ENCODE measurements around the gene COX4I1. TPM values are rescaled to one million over a fixed set of nuclear protein-coding genes. Genes with fewer than 3 reads are reported as not detected.

The COX4I1 gene
- total and polyA plus RNA-seq, 10 of the 15 experiments (the other 5 are each of a cell fraction or from before 2014, with no cell fraction given), result 480 to 1,889 (median 872) TPM

DNA sequence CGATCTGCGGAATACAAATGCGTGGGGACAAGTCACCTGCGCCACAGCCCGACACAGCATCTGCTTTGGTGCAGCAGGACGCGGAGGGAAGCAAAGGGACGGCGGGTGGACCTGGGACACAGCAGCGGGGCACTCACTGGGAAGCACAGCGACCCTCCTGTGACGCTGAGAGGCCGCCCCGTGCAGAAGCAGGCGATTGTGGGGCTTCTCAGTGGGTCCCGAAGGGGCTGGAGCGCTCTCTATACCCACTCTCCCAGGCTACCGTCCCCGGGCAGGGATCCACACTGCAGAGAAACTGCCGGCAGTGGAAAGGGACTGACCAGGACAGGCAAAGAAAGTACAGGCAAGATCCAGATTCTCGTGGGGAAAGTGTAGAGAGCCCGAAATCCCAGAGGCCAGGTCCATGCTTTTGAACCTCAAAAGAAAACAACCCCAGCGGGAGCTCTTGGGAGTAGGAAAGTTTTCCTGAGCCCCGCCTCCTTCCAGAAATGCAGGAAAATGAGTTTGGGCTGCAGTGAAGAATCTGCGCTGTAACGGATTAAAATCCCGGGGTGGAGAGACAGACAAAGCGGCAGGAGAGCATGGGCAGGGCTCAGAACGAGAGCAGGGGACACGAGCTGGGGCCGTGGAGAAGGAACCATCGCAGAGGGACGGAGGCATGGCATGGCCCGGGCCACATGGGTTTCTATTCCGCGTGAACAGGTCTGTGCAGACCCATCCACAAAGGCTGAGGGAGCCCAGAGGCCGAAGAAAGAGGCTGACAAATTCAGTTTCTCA, 12.7 kb downstream of the COX4I1 start:
- CTCF ChIA-PET, result interaction anchor here (1.0 to 1.3 kb wide), 2 partner anchors 9 to 175 kb away, joined by 3 to 4 read pairs; no protein-coding TSS in a partner anchor
- in situ Hi-C loops (cut with MboI) (loop anchor here (25.0 kb wide), 1 partner anchor 525 kb away; no protein-coding TSS in a partner anchor), intact Hi-C loops (cut with micrococcal nuclease; ENCODE audit: unreplicated experiment) (no loop called here)
- Histone ChIP-seq H3K4me2 (ENCODE audit: control insufficient read depth, insufficient read depth) (no peak overlapping the region), H3K4me1 (ENCODE audit: control insufficient read depth, insufficient read depth, low read length) (no peaks in the 10 kb centered on the region), H2AFZ (ENCODE audit: control insufficient read depth, low read depth, low read length) (no peak overlapping the region), H3K9ac (ENCODE audit: control insufficient read depth, insufficient read depth, low read length) (no peak overlapping the region), H4K20me1 (ENCODE audit: control insufficient read depth, insufficient read depth) (no peaks in the 10 kb centered on the region), H3K4me3 (no peak overlapping the region), H3K9me3 (replicated peaks; ENCODE audit: control insufficient read depth, insufficient read depth, low read length) (no peaks in the 10 kb centered on the region), H3K36me3 (ENCODE audit: control insufficient read depth in 2 of 2, insufficient read depth in 2 of 2, low read length in 1 of 2) (no peaks in the 10 kb centered on the region), H3K79me2 (ENCODE audit: control insufficient read depth, insufficient read depth, low read length) (no peaks in the 10 kb centered on the region), H3K27me3 (replicated peaks in 1 of 2; ENCODE audit: control insufficient read depth in 2 of 2, insufficient read depth in 2 of 2, low read length in 1 of 2) (peaks cover 0 to 3% of the 10 kb centered on the region in 2 experiments; a peak in 1 of 4 replicates), H3K27ac (ENCODE audit: control insufficient read depth, insufficient read depth) (no peak overlapping the region)
- no peak for FAIRE-seq
- WGBS (ENCODE audit: insufficient coverage, insufficient replicate concordance, low lambda C conversion rate, missing lambda C conversion rate), result 57% methylated on average over 37 of the region's 37 CpGs
- no TSS peak for BruUV-seq (replicated peaks)
- RAD21 ChIA-PET (ENCODE audit: unreplicated experiment), result interaction anchor here (0.9 kb wide), 1 partner anchor 219 kb away, joined by 3 read pairs; no protein-coding TSS in a partner anchor
- POLR2A ChIA-PET, result interaction anchor here (0.6 kb wide), 1 partner anchor 80 kb away, joined by 3 read pairs; no protein-coding TSS in a partner anchor
- no peak for DNase-seq (ENCODE audit: low read depth, low spot score)
- no peak for ATAC-seq
- SMC1A ChIA-PET (ENCODE audit: uncharacterized antibody, unreplicated experiment), result interaction anchor here (0.8 to 1.6 kb wide), 2 partner anchors 9 kb away, joined by 3 to 4 read pairs; no protein-coding TSS in a partner anchor
- TF ChIP-seq RAD21 (IDR thresholded peaks at IDR 0.05; ENCODE audit: insufficient read depth, low read depth, low read length), result no peak
- TF ChIP-seq, protein P1, sequence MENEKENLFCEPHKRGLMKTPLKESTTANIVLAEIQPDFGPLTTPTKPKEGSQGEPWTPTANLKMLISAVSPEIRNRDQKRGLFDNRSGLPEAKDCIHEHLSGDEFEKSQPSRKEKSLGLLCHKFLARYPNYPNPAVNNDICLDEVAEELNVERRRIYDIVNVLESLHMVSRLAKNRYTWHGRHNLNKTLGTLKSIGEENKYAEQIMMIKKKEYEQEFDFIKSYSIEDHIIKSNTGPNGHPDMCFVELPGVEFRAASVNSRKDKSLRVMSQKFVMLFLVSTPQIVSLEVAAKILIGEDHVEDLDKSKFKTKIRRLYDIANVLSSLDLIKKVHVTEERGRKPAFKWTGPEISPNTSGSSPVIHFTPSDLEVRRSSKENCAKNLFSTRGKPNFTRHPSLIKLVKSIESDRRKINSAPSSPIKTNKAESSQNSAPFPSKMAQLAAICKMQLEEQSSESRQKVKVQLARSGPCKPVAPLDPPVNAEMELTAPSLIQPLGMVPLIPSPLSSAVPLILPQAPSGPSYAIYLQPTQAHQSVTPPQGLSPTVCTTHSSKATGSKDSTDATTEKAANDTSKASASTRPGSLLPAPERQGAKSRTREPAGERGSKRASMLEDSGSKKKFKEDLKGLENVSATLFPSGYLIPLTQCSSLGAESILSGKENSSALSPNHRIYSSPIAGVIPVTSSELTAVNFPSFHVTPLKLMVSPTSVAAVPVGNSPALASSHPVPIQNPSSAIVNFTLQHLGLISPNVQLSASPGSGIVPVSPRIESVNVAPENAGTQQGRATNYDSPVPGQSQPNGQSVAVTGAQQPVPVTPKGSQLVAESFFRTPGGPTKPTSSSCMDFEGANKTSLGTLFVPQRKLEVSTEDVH (IDR thresholded peaks at IDR 0.05; ENCODE audit: low read depth, partially characterized antibody), result no peak
- TF ChIP-seq BCL11A (IDR thresholded peaks at IDR 0.05; ENCODE audit: low read depth, low read length), result no peak
- TF ChIP-seq NFYA (IDR thresholded peaks at IDR 0.05; ENCODE audit: borderline replicate concordance, low read depth, low read length), result no peak
- TF ChIP-seq, protein P2, sequence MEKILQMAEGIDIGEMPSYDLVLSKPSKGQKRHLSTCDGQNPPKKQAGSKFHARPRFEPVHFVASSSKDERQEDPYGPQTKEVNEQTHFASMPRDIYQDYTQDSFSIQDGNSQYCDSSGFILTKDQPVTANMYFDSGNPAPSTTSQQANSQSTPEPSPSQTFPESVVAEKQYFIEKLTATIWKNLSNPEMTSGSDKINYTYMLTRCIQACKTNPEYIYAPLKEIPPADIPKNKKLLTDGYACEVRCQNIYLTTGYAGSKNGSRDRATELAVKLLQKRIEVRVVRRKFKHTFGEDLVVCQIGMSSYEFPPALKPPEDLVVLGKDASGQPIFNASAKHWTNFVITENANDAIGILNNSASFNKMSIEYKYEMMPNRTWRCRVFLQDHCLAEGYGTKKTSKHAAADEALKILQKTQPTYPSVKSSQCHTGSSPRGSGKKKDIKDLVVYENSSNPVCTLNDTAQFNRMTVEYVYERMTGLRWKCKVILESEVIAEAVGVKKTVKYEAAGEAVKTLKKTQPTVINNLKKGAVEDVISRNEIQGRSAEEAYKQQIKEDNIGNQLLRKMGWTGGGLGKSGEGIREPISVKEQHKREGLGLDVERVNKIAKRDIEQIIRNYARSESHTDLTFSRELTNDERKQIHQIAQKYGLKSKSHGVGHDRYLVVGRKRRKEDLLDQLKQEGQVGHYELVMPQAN (conservative IDR thresholded peaks at IDR 0.05), result no peak
- no peak for TF ChIP-seq MEF2B (IDR thresholded peaks at IDR 0.05; ENCODE audit: partially characterized antibody, poor library complexity, severe bottlenecking)
- TF ChIP-seq RAD51 (IDR thresholded peaks at IDR 0.05), result no peak
- TF ChIP-seq, protein P3, sequence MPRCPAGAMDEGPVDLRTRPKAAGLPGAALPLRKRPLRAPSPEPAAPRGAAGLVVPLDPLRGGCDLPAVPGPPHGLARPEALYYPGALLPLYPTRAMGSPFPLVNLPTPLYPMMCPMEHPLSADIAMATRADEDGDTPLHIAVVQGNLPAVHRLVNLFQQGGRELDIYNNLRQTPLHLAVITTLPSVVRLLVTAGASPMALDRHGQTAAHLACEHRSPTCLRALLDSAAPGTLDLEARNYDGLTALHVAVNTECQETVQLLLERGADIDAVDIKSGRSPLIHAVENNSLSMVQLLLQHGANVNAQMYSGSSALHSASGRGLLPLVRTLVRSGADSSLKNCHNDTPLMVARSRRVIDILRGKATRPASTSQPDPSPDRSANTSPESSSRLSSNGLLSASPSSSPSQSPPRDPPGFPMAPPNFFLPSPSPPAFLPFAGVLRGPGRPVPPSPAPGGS (IDR thresholded peaks at IDR 0.05; ENCODE audit: borderline replicate concordance, insufficient read depth, low read depth, low read length, poor library complexity, severe bottlenecking), result no peak
- TF ChIP-seq JUND (IDR thresholded peaks at IDR 0.05; ENCODE audit: low read depth, low read length), result no peak
- no peak for TF ChIP-seq LARP7 (IDR thresholded peaks at IDR 0.05)
- no peak for TF ChIP-seq RBBP5 (conservative IDR thresholded peaks at IDR 0.05)
- no peak for TF ChIP-seq YY1 (IDR thresholded peaks at IDR 0.05; ENCODE audit: low read depth, low read length)
- TF ChIP-seq, protein P4, sequence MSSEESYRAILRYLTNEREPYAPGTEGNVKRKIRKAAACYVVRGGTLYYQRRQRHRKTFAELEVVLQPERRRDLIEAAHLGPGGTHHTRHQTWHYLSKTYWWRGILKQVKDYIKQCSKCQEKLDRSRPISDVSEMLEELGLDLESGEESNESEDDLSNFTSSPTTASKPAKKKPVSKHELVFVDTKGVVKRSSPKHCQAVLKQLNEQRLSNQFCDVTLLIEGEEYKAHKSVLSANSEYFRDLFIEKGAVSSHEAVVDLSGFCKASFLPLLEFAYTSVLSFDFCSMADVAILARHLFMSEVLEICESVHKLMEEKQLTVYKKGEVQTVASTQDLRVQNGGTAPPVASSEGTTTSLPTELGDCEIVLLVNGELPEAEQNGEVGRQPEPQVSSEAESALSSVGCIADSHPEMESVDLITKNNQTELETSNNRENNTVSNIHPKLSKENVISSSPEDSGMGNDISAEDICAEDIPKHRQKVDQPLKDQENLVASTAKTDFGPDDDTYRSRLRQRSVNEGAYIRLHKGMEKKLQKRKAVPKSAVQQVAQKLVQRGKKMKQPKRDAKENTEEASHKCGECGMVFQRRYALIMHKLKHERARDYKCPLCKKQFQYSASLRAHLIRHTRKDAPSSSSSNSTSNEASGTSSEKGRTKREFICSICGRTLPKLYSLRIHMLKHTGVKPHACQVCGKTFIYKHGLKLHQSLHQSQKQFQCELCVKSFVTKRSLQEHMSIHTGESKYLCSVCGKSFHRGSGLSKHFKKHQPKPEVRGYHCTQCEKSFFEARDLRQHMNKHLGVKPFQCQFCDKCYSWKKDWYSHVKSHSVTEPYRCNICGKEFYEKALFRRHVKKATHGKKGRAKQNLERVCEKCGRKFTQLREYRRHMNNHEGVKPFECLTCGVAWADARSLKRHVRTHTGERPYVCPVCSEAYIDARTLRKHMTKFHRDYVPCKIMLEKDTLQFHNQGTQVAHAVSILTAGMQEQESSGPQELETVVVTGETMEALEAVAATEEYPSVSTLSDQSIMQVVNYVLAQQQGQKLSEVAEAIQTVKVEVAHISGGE (CRISPR knock-in tag; IDR thresholded peaks at IDR 0.05), result no peak

All from GM12878 (cell line).